ENCODE measurements around the gene NUP43. TPM values are rescaled to one million over a fixed set of nuclear protein-coding genes. Genes with fewer than 3 reads are reported as not detected.

Gene NUP43
- total RNA-seq, 2 donors from 2014 or later: 10.8 to 13.3 TPM

DNA sequence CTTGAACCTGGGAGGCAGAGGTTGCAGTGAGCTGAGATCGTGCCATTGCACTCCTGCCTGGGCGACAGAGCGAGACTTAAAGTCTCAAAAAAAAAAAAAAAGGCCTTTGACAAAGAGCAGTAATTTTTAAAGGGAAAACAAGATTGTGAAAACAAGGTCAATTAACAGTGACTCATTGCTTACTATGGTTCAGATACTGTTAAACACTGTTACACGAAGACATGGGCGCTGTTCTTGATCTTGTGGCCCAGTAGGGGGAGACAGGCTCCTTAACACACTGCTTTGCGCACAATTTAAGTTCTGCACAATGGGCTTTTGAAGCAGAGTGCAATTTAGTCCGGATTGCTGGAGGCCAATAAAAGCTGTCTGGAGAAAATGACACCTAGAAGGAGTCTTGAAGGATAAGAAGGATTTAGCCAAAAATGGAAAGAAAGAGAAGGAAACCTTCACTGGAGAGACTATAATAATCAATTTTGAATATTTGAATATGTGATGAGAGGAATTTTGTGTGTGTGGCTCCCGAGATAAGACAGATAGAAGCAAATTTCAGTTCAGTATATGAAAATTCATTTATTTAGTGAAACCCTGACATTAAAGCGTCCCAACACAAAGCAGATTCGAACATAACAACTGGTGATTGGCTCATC is 22.4 kb downstream of the NUP43 start:
- H3K36me3 ChIP-seq: peaks cover 8% of the 10 kb centered on the region
- no peak overlapping the region for H3K4me3 ChIP-seq
- TF ChIP-seq, protein P1, sequence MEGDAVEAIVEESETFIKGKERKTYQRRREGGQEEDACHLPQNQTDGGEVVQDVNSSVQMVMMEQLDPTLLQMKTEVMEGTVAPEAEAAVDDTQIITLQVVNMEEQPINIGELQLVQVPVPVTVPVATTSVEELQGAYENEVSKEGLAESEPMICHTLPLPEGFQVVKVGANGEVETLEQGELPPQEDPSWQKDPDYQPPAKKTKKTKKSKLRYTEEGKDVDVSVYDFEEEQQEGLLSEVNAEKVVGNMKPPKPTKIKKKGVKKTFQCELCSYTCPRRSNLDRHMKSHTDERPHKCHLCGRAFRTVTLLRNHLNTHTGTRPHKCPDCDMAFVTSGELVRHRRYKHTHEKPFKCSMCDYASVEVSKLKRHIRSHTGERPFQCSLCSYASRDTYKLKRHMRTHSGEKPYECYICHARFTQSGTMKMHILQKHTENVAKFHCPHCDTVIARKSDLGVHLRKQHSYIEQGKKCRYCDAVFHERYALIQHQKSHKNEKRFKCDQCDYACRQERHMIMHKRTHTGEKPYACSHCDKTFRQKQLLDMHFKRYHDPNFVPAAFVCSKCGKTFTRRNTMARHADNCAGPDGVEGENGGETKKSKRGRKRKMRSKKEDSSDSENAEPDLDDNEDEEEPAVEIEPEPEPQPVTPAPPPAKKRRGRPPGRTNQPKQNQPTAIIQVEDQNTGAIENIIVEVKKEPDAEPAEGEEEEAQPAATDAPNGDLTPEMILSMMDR (IDR thresholded peaks at IDR 0.05): peak; percentile 54 to 68
- H3K4me1 ChIP-seq: peaks cover 0 to under 1% of the 10 kb centered on the region in 2 donors
- no peaks in the 10 kb centered on the region for H3K9me3 ChIP-seq
- no peak for DNase-seq (ENCODE audit: low spot score)
- H3K27ac ChIP-seq: no peak overlapping the region
- no peaks in the 10 kb centered on the region for H3K27me3 ChIP-seq

DNA sequence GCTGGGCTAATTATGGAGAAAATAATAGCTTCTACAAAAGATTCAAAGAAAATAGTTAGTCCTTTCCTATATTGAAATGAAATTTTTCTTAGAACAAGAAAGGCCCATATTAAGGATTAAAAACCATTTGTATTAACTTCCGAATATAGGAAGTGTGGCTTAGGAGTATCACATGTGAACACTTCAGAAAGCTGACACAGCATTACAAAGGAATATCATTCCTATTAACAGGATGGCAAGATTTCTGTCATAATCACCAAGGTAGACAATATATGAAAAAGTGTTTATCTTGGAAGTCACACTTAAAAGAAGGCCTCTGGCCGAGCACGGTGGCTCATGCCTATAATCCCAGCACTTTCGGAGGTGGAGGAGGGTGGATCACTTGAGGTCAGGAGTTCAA is 23.1 kb downstream of the NUP43 start:
- H3K36me3 ChIP-seq: peaks cover 1% of the 10 kb centered on the region
- no peak overlapping the region for H3K27ac ChIP-seq
- no peak for DNase-seq (ENCODE audit: low spot score)
- no peak overlapping the region for H3K4me3 ChIP-seq
- H3K4me1 ChIP-seq: peaks cover 0 to 5% of the 10 kb centered on the region in 2 donors
- no peaks in the 10 kb centered on the region for H3K9me3 ChIP-seq
- TF ChIP-seq, protein P1 (IDR thresholded peaks at IDR 0.05): no peak
- no peaks in the 10 kb centered on the region for H3K27me3 ChIP-seq

DNA sequence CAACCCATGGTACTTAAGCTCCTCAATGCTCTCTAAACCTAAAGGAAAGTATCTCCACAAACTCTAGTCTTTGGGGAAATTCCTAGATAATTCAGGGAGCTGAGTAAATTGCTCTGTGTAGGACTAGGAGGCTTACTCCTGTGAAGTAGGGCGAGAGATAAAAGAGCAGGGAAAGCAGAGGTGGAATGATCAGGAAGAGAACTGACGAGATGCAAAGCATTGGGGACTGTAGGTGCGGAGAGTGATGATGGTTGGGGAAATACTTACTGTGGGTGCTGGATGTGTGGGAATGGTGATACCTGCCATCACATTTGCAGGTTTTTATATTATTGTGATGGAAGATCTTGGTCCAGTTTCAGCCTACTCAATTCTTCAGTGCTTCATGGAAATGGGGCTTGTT is 26.8 kb downstream of the NUP43 start:
- Histone ChIP-seq H3K4me1 (peaks cover 0 to 25% of the 10 kb centered on the region in 2 donors), H3K27me3 (no peaks in the 10 kb centered on the region), H3K4me3 (no peak overlapping the region), H3K27ac (no peak overlapping the region), H3K36me3 (no peaks in the 10 kb centered on the region), H3K9me3 (no peaks in the 10 kb centered on the region)
- DNase-seq (ENCODE audit: low spot score): no peak
- TF ChIP-seq, protein P1 (IDR thresholded peaks at IDR 0.05): no peak

DNA sequence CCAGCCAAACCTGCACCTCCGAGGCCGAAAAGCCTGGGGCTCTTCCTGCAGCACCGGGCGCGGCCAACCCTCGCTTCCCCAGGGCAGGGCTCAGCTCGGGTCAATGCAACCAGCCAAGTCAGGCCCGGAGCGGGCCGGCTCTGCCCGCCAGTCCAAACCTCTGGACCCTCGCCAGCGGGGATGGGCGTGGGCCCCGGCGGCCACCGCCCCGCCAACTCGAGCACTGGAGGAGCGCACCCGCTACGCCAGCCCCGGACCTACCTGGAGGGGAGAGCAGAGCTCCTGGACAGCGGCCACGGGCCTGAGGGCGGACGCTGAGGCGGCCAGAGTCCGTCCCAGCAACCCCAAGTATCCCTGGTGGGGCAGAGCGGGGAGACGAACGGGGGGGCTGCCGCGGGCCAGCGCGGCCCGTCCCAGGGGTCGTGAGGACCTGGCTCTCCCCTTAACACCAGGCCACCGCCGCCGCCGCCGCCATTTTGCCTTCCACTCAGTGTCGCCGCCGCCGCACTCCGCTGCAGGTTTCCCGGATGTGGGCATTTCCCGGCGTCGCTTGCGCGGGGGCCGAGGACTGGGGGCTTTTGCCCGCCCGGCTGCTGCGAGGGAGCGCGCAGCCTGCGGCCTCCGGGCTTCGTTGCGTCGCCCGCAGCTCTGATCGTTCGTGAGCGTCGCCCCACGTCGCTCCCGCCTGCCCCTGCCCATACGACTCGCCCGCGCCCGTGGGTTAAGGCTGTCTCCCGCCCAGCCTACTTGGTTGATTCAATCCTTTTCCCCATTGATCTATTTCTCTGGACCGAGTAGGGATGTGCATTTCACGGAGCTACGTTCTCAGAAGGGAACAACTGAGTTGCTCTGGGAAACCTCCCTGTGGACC is 28.5 kb downstream of the NUP43 start, which contains the start of gene LATS1:
TSS of gene LATS1 (minus strand) at position 514 of the 871 bp plus-strand sequence. CDS start 15,975 bp downstream, outside the sequence.
- Histone ChIP-seq H3K4me3 (peak within 1 kb of the TSS; percentile 73 to 93), H3K27ac (peak within 1 kb of the TSS; percentile 97 to 100), H3K27me3 (no peaks in the 10 kb centered on the region), H3K36me3 (no peaks in the 10 kb centered on the region), H3K4me1 (peaks cover 0 to 31% of the 10 kb centered on the region in 2 donors), H3K9me3 (no peaks in the 10 kb centered on the region)
- DNase-seq (ENCODE audit: low spot score): peak; percentile 92
- TF ChIP-seq, protein P1 (IDR thresholded peaks at IDR 0.05): no peak

DNA sequence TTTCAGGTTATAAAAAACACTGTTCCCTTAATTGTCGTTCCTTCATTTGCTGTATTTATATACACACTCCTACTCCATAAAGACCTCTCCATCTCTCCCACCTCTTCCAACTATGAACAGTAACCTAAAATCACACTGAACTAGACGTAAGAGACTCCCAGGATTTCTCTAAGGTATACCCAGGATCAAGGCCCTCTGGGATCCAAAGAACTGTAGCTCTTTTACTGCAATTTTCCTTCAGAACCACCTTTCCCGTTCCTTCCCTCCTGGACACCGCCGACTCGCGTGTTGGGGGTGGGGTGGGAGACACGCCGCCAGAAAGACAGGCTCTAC is 29.1 kb downstream of the NUP43 start:
- H3K27ac ChIP-seq: peak overlapping the region; percentile 97 to 100
- no peaks in the 10 kb centered on the region for H3K36me3 ChIP-seq
- no peaks in the 10 kb centered on the region for H3K27me3 ChIP-seq
- peaks cover 0 to 31% of the 10 kb centered on the region in 2 donors for H3K4me1 ChIP-seq
- TF ChIP-seq, protein P1 (IDR thresholded peaks at IDR 0.05): no peak
- DNase-seq (ENCODE audit: low spot score): no peak
- H3K4me3 ChIP-seq: peak overlapping the region; percentile 73 to 93
- no peaks in the 10 kb centered on the region for H3K9me3 ChIP-seq

All from right atrium auricular region (tissue), 2 donors.